SU-DHL-6 (cell line): Measurements from ENCODE around the gene MEGF6.

Experiments
- EZH2phosphoT487 ChIP-seq: fragments of 200-600 bp; sonication (generic), shearing (Covaris generic); conservative IDR thresholded peaks from 2 replicates; pipeline ENCODE4 v1.6.1; 2018; ENCODE audit warnings: mild to moderate bottlenecking, antibody characterized with exemption, low read length, moderate library complexity, mixed read lengths
- TF ChIP-seq, protein P1 (sequence below): fragments of 200-600 bp; sonication (generic); IDR thresholded peaks from one replicate; pipeline ENCODE4 v1.5.1; 2017; ENCODE audit warnings: antibody characterized with exemption, mild to moderate bottlenecking, low read length, moderate library complexity; ENCODE audit not compliant: insufficient read depth, poor library complexity, severe bottlenecking

DNA sequence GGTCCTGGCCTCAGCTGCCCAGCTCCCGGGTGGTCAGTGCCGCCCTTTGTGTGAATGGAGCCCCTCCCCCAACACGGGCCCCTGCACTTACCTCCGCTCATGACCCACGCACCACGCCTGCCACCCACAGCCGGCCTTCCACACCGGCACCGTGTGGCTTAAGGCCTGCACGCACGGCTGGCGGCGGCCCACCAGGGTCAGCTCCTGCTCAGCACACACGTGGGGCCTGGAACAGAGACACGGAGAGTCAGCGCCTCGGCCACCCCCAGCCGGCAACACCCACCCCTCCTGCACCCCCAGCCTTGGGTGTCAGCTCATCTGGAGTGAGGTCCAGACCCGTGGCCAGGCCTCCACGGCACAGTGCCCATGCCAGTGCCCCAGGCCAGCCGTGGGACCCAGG is 8.9 kb downstream of the MEGF6 start:
- TF ChIP-seq, protein P1, sequence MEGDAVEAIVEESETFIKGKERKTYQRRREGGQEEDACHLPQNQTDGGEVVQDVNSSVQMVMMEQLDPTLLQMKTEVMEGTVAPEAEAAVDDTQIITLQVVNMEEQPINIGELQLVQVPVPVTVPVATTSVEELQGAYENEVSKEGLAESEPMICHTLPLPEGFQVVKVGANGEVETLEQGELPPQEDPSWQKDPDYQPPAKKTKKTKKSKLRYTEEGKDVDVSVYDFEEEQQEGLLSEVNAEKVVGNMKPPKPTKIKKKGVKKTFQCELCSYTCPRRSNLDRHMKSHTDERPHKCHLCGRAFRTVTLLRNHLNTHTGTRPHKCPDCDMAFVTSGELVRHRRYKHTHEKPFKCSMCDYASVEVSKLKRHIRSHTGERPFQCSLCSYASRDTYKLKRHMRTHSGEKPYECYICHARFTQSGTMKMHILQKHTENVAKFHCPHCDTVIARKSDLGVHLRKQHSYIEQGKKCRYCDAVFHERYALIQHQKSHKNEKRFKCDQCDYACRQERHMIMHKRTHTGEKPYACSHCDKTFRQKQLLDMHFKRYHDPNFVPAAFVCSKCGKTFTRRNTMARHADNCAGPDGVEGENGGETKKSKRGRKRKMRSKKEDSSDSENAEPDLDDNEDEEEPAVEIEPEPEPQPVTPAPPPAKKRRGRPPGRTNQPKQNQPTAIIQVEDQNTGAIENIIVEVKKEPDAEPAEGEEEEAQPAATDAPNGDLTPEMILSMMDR, result no peak
- no peak for TF ChIP-seq EZH2phosphoT487
